HEK293T (cell line): ENCODE data around the gene SYT11.
A peak's percentile ranks its signal among the peaks of the same experiment; 100 is the strongest.

Source experiments
- CTCF ChIA-PET: fragments of 350-600 bp; formaldehyde crosslinking; extraction: SDS; loops from one replicate; lab custom pipeline; 2021; ENCODE audit warnings: antibody characterized with exemption, inconsistent platforms; lab: Yijun Ruan, JAX
- POLR2A ChIA-PET: fragments of 350-600 bp; formaldehyde crosslinking; extraction: SDS; loops from one replicate; lab custom pipeline; 2020; ENCODE audit warnings: antibody characterized with exemption, inconsistent platforms; lab: Yijun Ruan, JAX
- DNase-seq: peaks from one replicate; pipeline ENCODE4 v3.0.0; 2012; ENCODE audit warnings: mixed read lengths; ENCODE audit errors: extremely low spot score
- ARNT ChIP-seq: fragments of 450-650 bp; IDR thresholded peaks from 2 replicates; pipeline ENCODE4 v1.6.1; 2017; ENCODE audit warnings: mild to moderate bottlenecking
- BHLHE40 ChIP-seq: fragments of 450-650 bp; IDR thresholded peaks from 2 replicates; pipeline ENCODE4 v1.6.1; 2016; ENCODE audit warnings: mild to moderate bottlenecking, moderate library complexity, borderline replicate concordance
- CTBP1 ChIP-seq: fragments of 450-650 bp; IDR thresholded peaks from 2 replicates; pipeline ENCODE4 v1.6.1; 2016; ENCODE audit warnings: borderline replicate concordance
- ELF4 ChIP-seq: fragments of 450-650 bp; IDR thresholded peaks from 2 replicates; pipeline ENCODE4 v1.6.1; 2017; ENCODE audit warnings: antibody characterized with exemption
- FOXA1 ChIP-seq: fragments of 450-650 bp; IDR thresholded peaks from 2 replicates; pipeline ENCODE4 v1.6.1; 2016; ENCODE audit warnings: mild to moderate bottlenecking
- FOXK2 ChIP-seq: fragments of 450-650 bp; IDR thresholded peaks from 2 replicates; pipeline ENCODE4 v1.6.1; 2016; ENCODE audit warnings: mild to moderate bottlenecking
- FOXM1 ChIP-seq: fragments of 450-650 bp; IDR thresholded peaks from 2 replicates; pipeline ENCODE4 v1.6.1; 2017; ENCODE audit warnings: mild to moderate bottlenecking, borderline replicate concordance
- HDGF ChIP-seq: fragments of 450-650 bp; IDR thresholded peaks from 2 replicates; pipeline ENCODE4 v1.6.1; 2017; ENCODE audit warnings: antibody characterized with exemption, borderline replicate concordance
- L3MBTL2 ChIP-seq: fragments of 450-650 bp; conservative IDR thresholded peaks from 2 replicates; pipeline ENCODE4 v1.6.1; 2016; ENCODE audit warnings: mild to moderate bottlenecking
- LEF1 ChIP-seq: fragments of 450-650 bp; IDR thresholded peaks from 2 replicates; pipeline ENCODE4 v1.6.1; 2017; ENCODE audit warnings: mild to moderate bottlenecking, borderline replicate concordance
- NFRKB ChIP-seq: fragments of 450-650 bp; IDR thresholded peaks from 2 replicates; pipeline ENCODE4 v1.6.1; 2016; ENCODE audit warnings: mild to moderate bottlenecking, moderate library complexity
- PKNOX1 ChIP-seq: fragments of 450-650 bp; IDR thresholded peaks from 2 replicates; pipeline ENCODE4 v1.6.1; 2016
- SP1 ChIP-seq: fragments of 450-650 bp; IDR thresholded peaks from 2 replicates; pipeline ENCODE4 v1.6.1; 2017
- SUZ12 ChIP-seq: fragments of 450-650 bp; IDR thresholded peaks from 2 replicates; pipeline ENCODE4 v1.6.1; 2016; ENCODE audit warnings: mild to moderate bottlenecking
- TARDBP ChIP-seq: fragments of 450-650 bp; IDR thresholded peaks from 2 replicates; pipeline ENCODE4 v1.6.1; 2016
- ZNF384 ChIP-seq: fragments of 450-650 bp; IDR thresholded peaks from 2 replicates; pipeline ENCODE4 v1.6.1; 2016

The SYT11 gene, protein sequence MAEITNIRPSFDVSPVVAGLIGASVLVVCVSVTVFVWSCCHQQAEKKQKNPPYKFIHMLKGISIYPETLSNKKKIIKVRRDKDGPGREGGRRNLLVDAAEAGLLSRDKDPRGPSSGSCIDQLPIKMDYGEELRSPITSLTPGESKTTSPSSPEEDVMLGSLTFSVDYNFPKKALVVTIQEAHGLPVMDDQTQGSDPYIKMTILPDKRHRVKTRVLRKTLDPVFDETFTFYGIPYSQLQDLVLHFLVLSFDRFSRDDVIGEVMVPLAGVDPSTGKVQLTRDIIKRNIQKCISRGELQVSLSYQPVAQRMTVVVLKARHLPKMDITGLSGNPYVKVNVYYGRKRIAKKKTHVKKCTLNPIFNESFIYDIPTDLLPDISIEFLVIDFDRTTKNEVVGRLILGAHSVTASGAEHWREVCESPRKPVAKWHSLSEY

GRCh38 chr1:155859234-155859829 is at the start of gene SYT11:
Gene SYT11 (plus strand): TSS chr1:155859567. CDS start chr1:155859762, 195 bp downstream.
- peak; percentile 99 for DNase-seq
- ChIA-PET POLR2A (interaction anchor here (0.6 to 4.7 kb wide), 16 partner anchors 9 to 354 kb away, joined by 3 to 32 read pairs (median 4); partner anchors contain the start of genes ARHGEF2, KHDC4 and SLC25A44), CTCF (interaction anchor here (0.5 to 1.4 kb wide), 4 partner anchors 166 to 1567 kb away, joined by 3 to 4 read pairs (median 3); no protein-coding TSS in a partner anchor)
- TF ChIP-seq FOXA1, result no peak
- TF ChIP-seq CTBP1, result peak; percentile 86
- no peak for TF ChIP-seq SUZ12
- TF ChIP-seq ELF4, result peak; percentile 30; the same call in 1 of the 2 replicates
- no peak for TF ChIP-seq ARNT
- no peak for TF ChIP-seq HDGF
- TF ChIP-seq BHLHE40, result no peak
- TF ChIP-seq TARDBP, result no peak
- TF ChIP-seq ZNF384, result no peak
- TF ChIP-seq SP1, result no peak

GRCh38 chr1:155812878-155813277 is 46.5 kb upstream of the SYT11 start:
- CTCF ChIA-PET, result interaction anchor here (1.1 kb wide), 1 partner anchor 10 kb away, joined by 3 read pairs; no protein-coding TSS in a partner anchor
- POLR2A ChIA-PET, result no interaction called here
- TF ChIP-seq TARDBP (no peak), FOXA1 (no peak), FOXM1 (no peak), ZNF384 (no peak)
- DNase-seq, result no peak

GRCh38 chr1:155813672-155814071 is 45.7 kb upstream of the SYT11 start:
- no peak for DNase-seq
- ChIA-PET CTCF (no interaction called here), POLR2A (no interaction called here)
- TF ChIP-seq ZNF384 (no peak), PKNOX1 (no peak), LEF1 (no peak), L3MBTL2 (no peak), HDGF (no peak), FOXA1 (no peak), ELF4 (no peak), CTBP1 (no peak), FOXK2 (no peak), SUZ12 (no peak), NFRKB (no peak), BHLHE40 (no peak), TARDBP (no peak), FOXM1 (no peak), SP1 (no peak), ARNT (no peak)

DNA sequence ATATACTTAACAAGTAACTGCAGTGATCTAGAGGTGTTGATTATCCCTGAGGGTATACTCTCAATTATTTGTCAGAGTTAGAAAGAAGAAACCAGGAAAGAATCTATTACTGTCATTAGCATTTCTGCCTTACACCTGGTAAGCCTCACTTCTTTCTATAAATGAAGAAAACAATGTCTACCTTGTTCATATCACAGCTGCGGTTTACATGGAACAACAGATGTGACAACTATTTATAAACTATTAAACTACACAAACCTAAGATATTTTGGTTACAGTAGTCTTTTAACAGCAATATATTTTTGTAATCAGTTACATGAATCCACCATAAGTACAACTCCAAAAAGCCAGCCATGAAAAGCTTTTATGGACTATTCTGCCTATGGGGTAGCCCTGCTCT is 43.0 kb upstream of the SYT11 start:
- ChIA-PET CTCF (interaction anchor here (0.6 to 1.4 kb wide), 2 partner anchors 31 to 87 kb away, joined by 3 to 4 read pairs; no protein-coding TSS in a partner anchor), POLR2A (no interaction called here)
- TF ChIP-seq FOXA1 (no peak), BHLHE40 (no peak), SP1 (no peak), NFRKB (no peak), HDGF (no peak), ARNT (no peak), FOXK2 (no peak), ZNF384 (no peak), CTBP1 (no peak), L3MBTL2 (no peak), SUZ12 (no peak), PKNOX1 (no peak), TARDBP (no peak), FOXM1 (no peak), ELF4 (no peak), LEF1 (no peak)
- DNase-seq, result no peak

- ChIA-PET CTCF (interaction anchor here (0.6 kb wide), 1 partner anchor 1793 kb away, joined by 3 read pairs; no protein-coding TSS in a partner anchor), POLR2A (no interaction called here)
- TF ChIP-seq FOXK2, result no peak
- TF ChIP-seq SP1, result no peak
- no peak for TF ChIP-seq ELF4
- no peak for TF ChIP-seq NFRKB
- TF ChIP-seq BHLHE40, result no peak
- TF ChIP-seq ZNF384, result no peak
- TF ChIP-seq LEF1, result no peak
- TF ChIP-seq ARNT, result no peak
- no peak for TF ChIP-seq TARDBP
- no peak for TF ChIP-seq SUZ12
- no peak for TF ChIP-seq CTBP1
- no peak for TF ChIP-seq FOXA1
- no peak for TF ChIP-seq PKNOX1
- TF ChIP-seq FOXM1, result no peak
- no peak for TF ChIP-seq L3MBTL2
- no peak for TF ChIP-seq HDGF
- DNase-seq, result no peak
Measured at GRCh38 chr1:155827450-155827849, 31.9 kb upstream of the SYT11 start.
